HepG2 (cell line): ENCODE data around the gene CACNA1G. TPM values are rescaled to one million over a fixed set of nuclear protein-coding genes. Genes with fewer than 3 reads are reported as not detected.

Experiments used
- AGO2 ChIP-seq: fragments of 200-400 bp; formaldehyde crosslinking; optimal IDR thresholded peaks from 2 replicates; pipeline ENCODE3; 2017; ENCODE audit warnings: mild to moderate bottlenecking, low read depth, low read length, moderate library complexity
- CBFB ChIP-seq: sonication (generic); formaldehyde crosslinking; IDR thresholded peaks from 2 replicates; pipeline ENCODE4 v1.4.0; 2020; ENCODE audit warnings: missing genetic modification reagents
- CEBPG ChIP-seq: IDR thresholded peaks from 2 replicates; pipeline ENCODE4 v1.6.1; 2016
- ELF3 ChIP-seq: IDR thresholded peaks from 2 replicates; pipeline ENCODE4 v1.6.1; 2016; ENCODE audit warnings: missing genetic modification reagents, missing compliant biosample characterization
- FOXK2 ChIP-seq: fragments of 450-650 bp; IDR thresholded peaks from 2 replicates; pipeline ENCODE4 v1.6.1; 2016
- KDM5B ChIP-seq: sonication (generic); formaldehyde crosslinking; IDR thresholded peaks from 2 replicates; pipeline ENCODE4 v1.4.0; 2020; ENCODE audit warnings: missing genetic modification reagents, mild to moderate bottlenecking, borderline replicate concordance
- KDM6A ChIP-seq: IDR thresholded peaks from 2 replicates; pipeline ENCODE4 v1.6.1; 2016; ENCODE audit warnings: low read depth
- MLLT10 ChIP-seq: sonication (generic); formaldehyde crosslinking; IDR thresholded peaks from 2 replicates; pipeline ENCODE4 v1.4.0; 2020; ENCODE audit warnings: missing genetic modification reagents
- PRPF4 ChIP-seq: fragments of 200-400 bp; formaldehyde crosslinking; IDR thresholded peaks from 2 replicates; pipeline ENCODE4 v1.6.1; 2016; ENCODE audit warnings: low read length, low read depth; ENCODE audit not compliant: poor library complexity, severe bottlenecking
- TBP ChIP-seq: sonication (generic); formaldehyde crosslinking; IDR thresholded peaks from 2 replicates; pipeline ENCODE4 v1.5.0; 2020; ENCODE audit warnings: missing genetic modification reagents
- TEAD3 ChIP-seq: optimal IDR thresholded peaks from 2 replicates; pipeline ENCODE3; 2016; ENCODE audit warnings: borderline replicate concordance
- XBP1 ChIP-seq: sonication (generic); formaldehyde crosslinking; IDR thresholded peaks from 2 replicates; pipeline ENCODE4 v1.5.0; 2020; ENCODE audit warnings: missing genetic modification reagents
- ZBTB7A ChIP-seq: sonication (generic); formaldehyde crosslinking; IDR thresholded peaks from 2 replicates; pipeline ENCODE4 v1.8.0; 2022; ENCODE audit warnings: mild to moderate bottlenecking, missing genetic modification reagents
- ZFP90 ChIP-seq: sonication (generic); formaldehyde crosslinking; IDR thresholded peaks from 2 replicates; pipeline ENCODE4 v1.8.0; 2022; ENCODE audit warnings: missing genetic modification reagents, mild to moderate bottlenecking, inconsistent platforms, borderline replicate concordance
- ZNF12 ChIP-seq: sonication (generic); formaldehyde crosslinking; IDR thresholded peaks from 2 replicates; pipeline ENCODE4 v1.5.0; 2020; ENCODE audit warnings: missing genetic modification reagents
- ZNF292 ChIP-seq: sonication (generic); formaldehyde crosslinking; IDR thresholded peaks from 2 replicates; pipeline ENCODE4 v1.8.1; 2022; ENCODE audit warnings: mild to moderate bottlenecking, low read depth, missing genetic modification reagents, borderline replicate concordance
- ZNF30 ChIP-seq: sonication (generic); formaldehyde crosslinking; IDR thresholded peaks from 2 replicates; pipeline ENCODE4 v1.5.0; 2020; ENCODE audit warnings: mild to moderate bottlenecking, missing genetic modification reagents
- ZNF317 ChIP-seq: sonication (generic); formaldehyde crosslinking; IDR thresholded peaks from 2 replicates; pipeline ENCODE4 v1.5.0; 2020; ENCODE audit warnings: mild to moderate bottlenecking, missing genetic modification reagents
- ZNF460 ChIP-seq: sonication (generic); formaldehyde crosslinking; IDR thresholded peaks from 2 replicates; pipeline ENCODE4 v1.5.1; 2020; ENCODE audit warnings: missing genetic modification reagents, mild to moderate bottlenecking, borderline replicate concordance
- ZNF737 ChIP-seq: sonication (generic); formaldehyde crosslinking; IDR thresholded peaks from 2 replicates; pipeline ENCODE4 v1.5.0; 2020; ENCODE audit warnings: missing genetic modification reagents, mild to moderate bottlenecking, borderline replicate concordance
- ZNF878 ChIP-seq: sonication (generic); formaldehyde crosslinking; IDR thresholded peaks from 2 replicates; pipeline ENCODE4 v1.8.1; 2023; ENCODE audit warnings: mild to moderate bottlenecking, missing genetic modification reagents, moderate library complexity
- polyA plus RNA-seq, 8 experiments: library from polyadenylated mRNA; depleted of rRNA in 3 of 8; stranded (reverse) in 7 of 8; unstranded in 1 of 8; fragments of >200 nt; fragmentation: Illumina TruSeq in 4 of 8; extraction: Trizol in 4 of 8; gene quantifications; 2 replicates each; pipeline versions ENCODE4 v1.2.1 to v1.2.3, GENCODE V29; 2011 to 2016; ENCODE audit warnings: low read depth in 4 of 8, missing spikeins in 1 of 8, mixed read lengths in 1 of 8; ENCODE audit not compliant: insufficient read depth in 1 of 8
- total RNA-seq, 5 experiments: library from RNA; depleted of rRNA; stranded (reverse); fragments of >200 nt; fragmentation: Illumina TruSeq; extraction: Trizol; gene quantifications; 2 replicates each; pipeline ENCODE4 v1.2.3, GENCODE V29; 2016; ENCODE audit warnings: low read depth in 1 of 5
- TF ChIP-seq, protein P1 (sequence below): sonication (generic); formaldehyde crosslinking; IDR thresholded peaks from 2 replicates; pipeline ENCODE4 v1.5.1; 2020; ENCODE audit warnings: missing genetic modification reagents, mild to moderate bottlenecking, borderline replicate concordance
- TF ChIP-seq, protein P2 (sequence below): fragments of 450-650 bp; IDR thresholded peaks from 2 replicates; pipeline ENCODE4 v1.6.1; 2017; ENCODE audit warnings: mild to moderate bottlenecking
- TF ChIP-seq, protein P3 (sequence below): sonication (generic); formaldehyde crosslinking; IDR thresholded peaks from 2 replicates; pipeline ENCODE4 v1.4.0; 2020; ENCODE audit warnings: mild to moderate bottlenecking, missing genetic modification reagents, borderline replicate concordance

CACNA1G gene
- total and polyA plus RNA-seq, 2 of the 13 experiments (the other 11 are each of a cell fraction or from before 2014, with no cell fraction given) = 0.02 TPM; not detected in 1

DNA sequence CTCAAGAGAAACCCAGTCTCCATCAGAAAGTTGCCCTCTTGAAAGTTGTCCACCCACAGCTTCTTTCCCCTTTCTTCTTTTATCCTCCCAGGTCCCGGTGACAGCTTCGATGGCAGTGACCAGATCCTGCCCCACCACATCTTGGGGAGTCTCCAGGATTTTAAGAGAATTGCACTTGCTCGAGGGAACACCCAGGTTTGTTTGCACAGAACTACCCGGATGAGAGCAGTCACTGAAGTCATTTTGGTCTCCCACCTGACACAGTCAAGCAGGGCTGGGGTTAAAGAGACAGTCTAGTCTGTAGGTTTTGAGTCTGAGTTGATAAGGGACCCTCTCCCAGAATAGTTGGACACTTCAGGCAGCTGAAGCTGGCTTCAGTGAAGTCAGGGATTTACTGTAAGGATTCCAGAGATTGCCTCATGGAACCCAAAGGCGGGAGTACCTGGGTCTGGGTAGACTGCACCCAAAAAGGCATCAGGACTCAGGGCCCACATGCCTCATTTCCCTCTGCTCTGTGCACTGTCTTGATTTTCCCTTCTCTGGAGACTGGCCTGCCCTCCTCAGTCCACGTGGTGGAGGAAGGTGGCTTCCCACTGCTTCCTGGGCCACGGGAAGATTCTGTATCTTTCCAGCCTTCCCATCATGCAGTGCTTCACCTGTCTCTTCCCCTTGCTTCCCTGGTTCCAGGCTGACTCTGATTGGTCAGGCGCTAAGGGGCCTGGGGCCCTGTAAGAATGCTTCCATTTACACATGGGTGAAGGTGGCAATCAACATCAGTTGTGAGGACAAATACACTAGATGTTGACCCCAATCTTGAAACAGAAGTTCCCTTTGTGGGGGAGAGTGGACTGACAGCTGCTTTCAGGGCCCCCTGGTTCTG, 42.8 kb upstream of the CACNA1G start (continued):
- no peak for TF ChIP-seq ZBTB7A (CRISPR knock-in tag)
- TF ChIP-seq PRPF4 = no peak
- no peak for TF ChIP-seq ZNF737 (CRISPR knock-in tag)
- no peak for TF ChIP-seq AGO2
- TF ChIP-seq ZNF460 (CRISPR knock-in tag) = no peak
- TF ChIP-seq, protein P1, sequence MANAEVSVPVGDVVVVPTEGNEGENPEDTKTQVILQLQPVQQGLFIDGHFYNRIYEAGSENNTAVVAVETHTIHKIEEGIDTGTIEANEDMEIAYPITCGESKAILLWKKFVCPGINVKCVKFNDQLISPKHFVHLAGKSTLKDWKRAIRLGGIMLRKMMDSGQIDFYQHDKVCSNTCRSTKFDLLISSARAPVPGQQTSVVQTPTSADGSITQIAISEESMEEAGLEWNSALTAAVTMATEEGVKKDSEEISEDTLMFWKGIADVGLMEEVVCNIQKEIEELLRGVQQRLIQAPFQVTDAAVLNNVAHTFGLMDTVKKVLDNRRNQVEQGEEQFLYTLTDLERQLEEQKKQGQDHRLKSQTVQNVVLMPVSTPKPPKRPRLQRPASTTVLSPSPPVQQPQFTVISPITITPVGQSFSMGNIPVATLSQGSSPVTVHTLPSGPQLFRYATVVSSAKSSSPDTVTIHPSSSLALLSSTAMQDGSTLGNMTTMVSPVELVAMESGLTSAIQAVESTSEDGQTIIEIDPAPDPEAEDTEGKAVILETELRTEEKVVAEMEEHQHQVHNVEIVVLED (CRISPR knock-in tag) = no peak
- TF ChIP-seq ZFP90 (CRISPR knock-in tag) = no peak
- no peak for TF ChIP-seq MLLT10 (CRISPR knock-in tag)
- no peak for TF ChIP-seq TEAD3 (CRISPR knock-in tag)
- TF ChIP-seq ZNF30 = no peak
- TF ChIP-seq TBP = no peak
- TF ChIP-seq ZNF12 = no peak
- TF ChIP-seq CBFB (CRISPR knock-in tag) = no peak
- TF ChIP-seq ZNF878 (CRISPR knock-in tag) = no peak
- no peak for TF ChIP-seq CEBPG
- TF ChIP-seq ZNF292 (CRISPR knock-in tag) = no peak
- 0 out of 2 replicates have a peak, but pooled peaks have one; percentile 49 for TF ChIP-seq KDM5B
- TF ChIP-seq KDM6A (CRISPR knock-in tag) = no peak
- TF ChIP-seq, protein P2, sequence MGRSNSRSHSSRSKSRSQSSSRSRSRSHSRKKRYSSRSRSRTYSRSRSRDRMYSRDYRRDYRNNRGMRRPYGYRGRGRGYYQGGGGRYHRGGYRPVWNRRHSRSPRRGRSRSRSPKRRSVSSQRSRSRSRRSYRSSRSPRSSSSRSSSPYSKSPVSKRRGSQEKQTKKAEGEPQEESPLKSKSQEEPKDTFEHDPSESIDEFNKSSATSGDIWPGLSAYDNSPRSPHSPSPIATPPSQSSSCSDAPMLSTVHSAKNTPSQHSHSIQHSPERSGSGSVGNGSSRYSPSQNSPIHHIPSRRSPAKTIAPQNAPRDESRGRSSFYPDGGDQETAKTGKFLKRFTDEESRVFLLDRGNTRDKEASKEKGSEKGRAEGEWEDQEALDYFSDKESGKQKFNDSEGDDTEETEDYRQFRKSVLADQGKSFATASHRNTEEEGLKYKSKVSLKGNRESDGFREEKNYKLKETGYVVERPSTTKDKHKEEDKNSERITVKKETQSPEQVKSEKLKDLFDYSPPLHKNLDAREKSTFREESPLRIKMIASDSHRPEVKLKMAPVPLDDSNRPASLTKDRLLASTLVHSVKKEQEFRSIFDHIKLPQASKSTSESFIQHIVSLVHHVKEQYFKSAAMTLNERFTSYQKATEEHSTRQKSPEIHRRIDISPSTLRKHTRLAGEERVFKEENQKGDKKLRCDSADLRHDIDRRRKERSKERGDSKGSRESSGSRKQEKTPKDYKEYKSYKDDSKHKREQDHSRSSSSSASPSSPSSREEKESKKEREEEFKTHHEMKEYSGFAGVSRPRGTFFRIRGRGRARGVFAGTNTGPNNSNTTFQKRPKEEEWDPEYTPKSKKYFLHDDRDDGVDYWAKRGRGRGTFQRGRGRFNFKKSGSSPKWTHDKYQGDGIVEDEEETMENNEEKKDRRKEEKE = no peak
- no peak for TF ChIP-seq ELF3 (CRISPR knock-in tag)
- TF ChIP-seq XBP1 (CRISPR knock-in tag) = no peak
- no peak for TF ChIP-seq ZNF317
- TF ChIP-seq FOXK2 = no peak
- TF ChIP-seq, protein P3, sequence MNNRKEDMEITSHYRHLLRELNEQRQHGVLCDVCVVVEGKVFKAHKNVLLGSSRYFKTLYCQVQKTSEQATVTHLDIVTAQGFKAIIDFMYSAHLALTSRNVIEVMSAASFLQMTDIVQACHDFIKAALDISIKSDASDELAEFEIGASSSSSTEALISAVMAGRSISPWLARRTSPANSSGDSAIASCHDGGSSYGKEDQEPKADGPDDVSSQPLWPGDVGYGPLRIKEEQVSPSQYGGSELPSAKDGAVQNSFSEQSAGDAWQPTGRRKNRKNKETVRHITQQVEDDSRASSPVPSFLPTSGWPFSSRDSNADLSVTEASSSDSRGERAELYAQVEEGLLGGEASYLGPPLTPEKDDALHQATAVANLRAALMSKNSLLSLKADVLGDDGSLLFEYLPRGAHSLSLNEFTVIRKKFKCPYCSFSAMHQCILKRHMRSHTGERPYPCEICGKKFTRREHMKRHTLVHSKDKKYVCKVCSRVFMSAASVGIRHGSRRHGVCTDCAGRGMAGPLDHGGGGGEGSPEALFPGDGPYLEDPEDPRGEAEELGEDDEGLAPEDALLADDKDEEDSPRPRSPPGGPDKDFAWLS (CRISPR knock-in tag) = no peak
